Right hindlimb (tissue), 1 donor: Measurements from ENCODE around the gene FCN2.

Source experiments
- DNase-seq: peaks from one replicate; pipeline ENCODE4 v3.0.0-alpha.2; 2018

The FCN2 gene

GRCh38 chr9:134913041-134913712 lies 32.6 kb downstream of the FCN2 start:
- DNase-seq = peak; percentile 1

DNA sequence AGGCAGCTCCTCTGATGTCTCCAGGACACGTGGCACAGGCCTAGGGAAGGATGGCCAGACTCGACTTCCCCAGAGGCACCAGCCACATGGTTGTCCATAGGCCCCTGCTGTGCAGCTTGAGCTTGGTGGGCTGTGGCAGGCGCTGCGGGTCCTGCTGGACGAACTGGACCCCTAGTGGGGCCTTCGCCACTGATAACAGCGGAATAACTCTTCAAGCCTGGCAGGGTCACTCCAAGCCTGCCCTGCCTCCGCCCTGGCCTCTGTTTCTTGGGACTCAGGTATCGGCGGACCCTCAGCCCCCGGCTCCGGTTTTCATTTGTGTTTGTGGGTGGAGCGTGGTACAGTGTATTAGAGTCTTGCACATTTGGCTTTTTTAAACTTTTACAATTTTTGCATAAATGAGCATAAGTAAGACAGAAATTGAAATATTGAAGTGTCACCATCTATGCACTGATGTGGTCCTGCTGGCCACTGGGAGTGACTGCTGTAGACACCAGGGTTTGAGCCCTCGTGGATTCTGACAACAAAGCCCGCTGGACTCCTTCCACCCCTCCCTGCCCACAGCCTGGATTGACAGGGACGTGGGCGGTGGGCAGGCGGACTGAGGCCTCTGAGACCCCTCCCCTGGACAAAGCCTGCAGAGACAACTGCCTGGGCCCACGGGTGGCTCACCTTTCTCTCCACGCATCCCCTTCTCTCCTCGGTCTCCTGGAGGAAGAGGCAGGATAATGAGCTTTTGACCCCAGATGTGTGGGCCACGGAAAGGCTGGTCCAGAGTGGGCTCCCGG lies 33.3 kb downstream of the FCN2 start:
- peak; percentile 11 for DNase-seq

DNA sequence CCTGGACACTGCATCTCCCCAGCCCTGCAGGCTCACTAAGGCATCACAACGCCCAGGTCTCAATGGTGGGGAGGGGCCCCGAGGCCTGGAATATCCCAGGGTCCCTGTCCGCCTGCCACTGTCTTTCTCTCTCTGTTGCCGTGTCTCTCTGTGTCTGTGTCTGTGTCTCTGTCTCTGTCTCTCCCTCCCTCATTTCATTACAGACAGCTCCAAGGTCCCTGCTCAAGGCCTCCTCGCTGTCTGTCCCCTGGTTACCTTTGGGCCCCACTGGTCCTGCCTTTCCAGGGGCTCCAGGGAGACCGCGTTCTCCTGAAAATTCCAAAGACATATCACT lies 33.9 kb downstream of the FCN2 start:
- peak; percentile 2 for DNase-seq

- peak; percentile 5 for DNase-seq
These were observed 34.7 kb downstream of the FCN2 start for GRCh38 chr9:134915046-134915985.

- peak; percentile 14 for DNase-seq
These were observed 35.6 kb downstream of the FCN2 start for GRCh38 chr9:134916161-134916665.

DNA sequence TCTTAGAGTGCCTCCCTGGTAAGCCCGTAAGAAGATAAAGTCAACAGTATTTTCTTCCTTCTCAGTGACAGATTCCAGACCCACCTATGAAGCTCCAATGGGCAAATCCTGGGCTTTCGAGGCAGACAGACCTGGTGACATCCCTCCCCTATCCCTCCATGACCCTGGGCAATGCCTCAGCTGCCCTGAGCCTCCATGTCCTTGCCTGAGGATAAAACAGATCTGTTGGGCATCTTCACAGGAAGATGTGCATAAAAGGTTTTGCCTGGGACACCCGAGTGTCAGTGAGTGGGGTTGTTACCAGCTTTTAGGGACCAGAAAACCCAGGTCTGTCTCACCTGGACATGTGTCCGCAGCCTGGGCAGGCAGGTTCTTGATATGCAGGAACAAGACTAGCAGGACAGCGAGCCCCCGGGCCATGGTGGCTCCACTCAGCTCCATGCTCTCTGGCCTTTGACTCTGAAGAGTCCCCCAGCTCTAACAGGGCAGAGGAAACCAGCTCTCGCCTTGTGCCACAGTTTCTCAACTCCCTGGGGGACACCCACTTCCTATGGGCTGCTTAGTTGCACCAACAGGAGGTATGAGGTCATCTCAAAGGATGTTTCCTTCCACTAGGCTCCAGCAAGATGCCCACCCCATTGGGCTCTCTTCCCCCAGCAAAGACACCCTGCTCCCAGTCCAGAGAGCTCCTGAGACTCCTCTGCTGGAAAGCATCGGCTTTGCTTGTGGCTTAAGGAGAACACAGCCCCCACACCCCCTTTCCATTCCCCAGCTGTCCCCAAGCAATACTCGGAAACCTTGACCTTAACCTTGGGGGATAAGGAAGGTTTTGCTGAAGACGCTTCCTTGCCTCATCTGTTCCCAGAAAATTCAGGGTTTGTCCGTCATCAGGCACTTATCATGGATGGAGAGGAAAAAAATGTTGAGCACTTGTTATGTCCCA lies 37.1 kb downstream of the FCN2 start, which contains the start of gene FCN1:
TSS of gene FCN1 (minus strand) at position 482 of the 943 bp plus-strand sequence. CDS start at position 441, 41 bp downstream.
- peak; percentile 11 for DNase-seq

- peak; percentile 2 for DNase-seq
These were observed 38.0 kb downstream of the FCN2 start for GRCh38 chr9:134918646-134919045.

DNA sequence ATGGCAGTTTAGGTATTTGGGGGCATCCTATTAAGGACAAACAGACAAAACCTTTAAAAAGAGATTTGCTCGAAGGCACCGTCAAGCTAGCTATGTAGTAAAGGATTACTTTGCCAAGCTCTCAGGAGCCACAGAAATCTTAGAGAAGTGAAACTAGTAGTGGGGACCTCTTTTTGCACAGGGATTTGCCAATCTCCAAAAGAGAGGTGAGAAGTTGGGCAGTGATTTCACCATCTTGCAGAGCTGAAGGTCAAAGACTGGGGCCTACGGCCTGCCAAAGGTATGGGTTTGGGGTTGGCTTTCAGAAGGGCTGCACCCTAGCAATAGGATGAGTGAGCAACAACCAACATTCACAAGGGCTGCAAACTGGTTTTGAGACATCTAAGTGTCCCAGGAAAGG lies 38.7 kb downstream of the FCN2 start:
- DNase-seq = peak; percentile 3

DNA sequence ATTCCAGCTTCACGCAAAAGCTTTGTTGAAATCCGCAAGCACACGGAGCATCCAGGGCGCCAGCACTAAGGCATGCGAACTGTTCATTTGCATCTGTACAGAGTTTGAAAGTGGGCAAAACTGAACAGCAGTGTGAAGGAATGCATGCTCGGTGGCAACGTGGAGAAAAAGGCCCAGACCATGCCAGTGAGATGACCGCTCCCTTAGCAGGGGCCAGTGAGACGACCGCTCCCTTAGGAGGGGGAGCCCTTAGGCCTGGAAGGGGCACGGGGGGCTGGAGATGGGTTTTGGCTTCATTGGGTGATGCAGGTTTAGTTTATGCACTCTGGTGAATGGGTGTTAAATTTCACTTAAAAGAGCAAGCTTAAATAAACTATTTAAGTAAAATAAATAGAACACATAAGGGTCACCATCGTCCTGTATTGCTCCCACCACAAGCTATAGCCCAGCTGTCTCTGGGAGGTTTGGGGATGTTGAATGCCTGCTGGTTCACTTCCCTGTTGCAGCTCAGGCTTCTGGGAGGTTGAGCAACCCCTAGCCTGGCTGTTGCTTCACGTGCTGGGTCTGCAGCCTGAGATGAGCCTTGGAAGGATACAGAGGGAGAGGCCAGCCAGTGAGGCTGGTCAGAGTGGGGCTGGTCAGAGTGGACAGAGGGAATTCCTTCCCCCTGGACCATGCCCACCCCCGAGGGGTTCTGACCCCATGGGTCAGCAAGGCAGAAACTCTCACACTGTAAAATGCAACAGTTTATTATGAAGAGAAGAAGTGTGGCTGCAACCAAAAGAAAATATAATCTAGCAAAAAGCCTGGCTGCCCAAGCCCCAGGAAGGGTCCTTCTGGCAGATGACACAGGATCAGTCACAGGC lies 41.7 kb downstream of the FCN2 start:
- DNase-seq = peak; percentile 21

GRCh38 chr9:134922932-134923240 lies 42.3 kb downstream of the FCN2 start:
- DNase-seq = peak; percentile 10

- DNase-seq = peak; percentile 10
These were observed 42.9 kb downstream of the FCN2 start for GRCh38 chr9:134923466-134923865.

- DNase-seq = peak; percentile 14
These were observed 44.5 kb downstream of the FCN2 start for GRCh38 chr9:134925011-134925511.

DNA sequence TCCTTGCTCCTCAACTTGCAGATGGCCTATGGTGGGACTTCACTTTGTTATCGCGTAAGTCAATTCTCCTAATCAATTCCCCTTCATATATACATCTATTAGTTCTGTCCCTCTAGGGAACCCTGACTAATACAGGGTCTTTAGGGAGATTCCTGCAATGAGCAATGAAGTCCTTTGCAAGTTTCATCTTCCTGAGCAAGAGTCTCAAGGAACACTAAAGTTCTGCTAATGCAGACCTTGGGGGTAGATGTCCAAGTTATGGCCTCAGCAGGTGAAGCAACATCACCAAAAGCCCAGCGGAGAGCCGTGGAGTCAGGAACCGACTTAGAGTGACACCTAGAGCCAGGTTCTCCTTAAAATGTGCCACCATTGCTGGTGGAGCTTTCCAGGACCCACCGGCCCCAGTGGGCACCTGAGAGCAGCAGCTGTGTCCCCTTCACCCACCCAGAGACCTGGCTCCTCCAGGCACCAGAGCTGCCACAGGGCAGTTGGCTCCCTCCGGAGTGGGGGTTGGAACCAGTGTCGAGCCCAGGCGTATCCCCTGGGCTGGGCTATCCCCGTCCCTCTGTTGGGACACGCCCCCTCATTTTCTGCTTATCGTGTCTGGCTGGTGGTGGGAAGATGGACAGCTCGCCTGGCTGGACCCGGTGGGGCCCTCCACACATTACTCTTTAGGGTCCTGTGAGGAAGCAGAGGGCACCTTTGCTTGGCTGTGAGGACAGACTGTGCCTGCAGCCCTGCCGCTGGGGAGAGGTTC lies 48.0 kb downstream of the FCN2 start:
- peak; percentile 7 for DNase-seq

DNA sequence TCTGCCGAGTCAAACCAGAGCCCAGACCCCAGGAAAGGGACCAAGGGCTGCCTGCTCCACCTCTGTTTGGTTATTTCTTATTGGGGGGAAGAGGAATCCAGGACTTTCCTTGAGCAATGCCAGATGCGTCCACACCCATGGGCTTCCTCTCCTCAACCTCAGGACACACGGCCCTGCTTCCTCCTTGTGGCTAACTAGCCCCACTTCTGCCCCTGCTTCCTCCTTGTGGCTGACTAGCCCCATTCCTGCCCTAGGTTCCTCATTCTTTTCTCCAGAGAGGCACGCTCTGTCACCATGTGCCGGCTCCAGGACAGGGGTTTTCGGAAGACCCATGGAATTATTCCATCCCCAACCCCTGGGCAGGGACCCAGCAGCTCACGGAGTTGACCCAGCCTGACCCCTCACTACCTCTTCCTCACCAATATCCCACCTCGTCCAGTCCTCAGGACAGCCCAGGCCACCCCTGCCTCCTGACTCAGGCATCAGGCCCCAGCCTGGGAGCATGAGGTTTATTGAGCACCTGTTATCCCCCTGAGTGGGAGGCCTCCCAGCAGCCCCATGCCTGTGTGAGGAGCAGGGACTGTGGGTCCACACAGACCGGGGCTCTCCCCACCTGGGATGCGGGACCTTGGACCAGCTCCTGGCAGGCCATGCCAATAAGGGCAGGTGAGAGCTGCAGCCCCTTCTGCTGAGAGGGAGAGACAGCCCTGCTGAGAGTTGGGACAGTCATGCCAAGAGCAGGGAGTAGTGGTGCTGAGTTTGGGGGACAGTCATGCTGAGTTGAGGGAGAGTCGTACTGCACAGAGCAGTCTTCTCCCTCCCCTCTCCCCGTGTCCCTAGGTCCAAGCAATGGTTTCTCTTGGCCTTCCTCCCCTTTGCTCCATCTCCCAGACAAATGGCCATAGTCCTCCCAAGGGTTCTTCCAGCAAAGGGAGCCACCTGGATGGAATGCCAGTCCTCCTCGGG lies 48.9 kb downstream of the FCN2 start:
- no peak for DNase-seq

DNA sequence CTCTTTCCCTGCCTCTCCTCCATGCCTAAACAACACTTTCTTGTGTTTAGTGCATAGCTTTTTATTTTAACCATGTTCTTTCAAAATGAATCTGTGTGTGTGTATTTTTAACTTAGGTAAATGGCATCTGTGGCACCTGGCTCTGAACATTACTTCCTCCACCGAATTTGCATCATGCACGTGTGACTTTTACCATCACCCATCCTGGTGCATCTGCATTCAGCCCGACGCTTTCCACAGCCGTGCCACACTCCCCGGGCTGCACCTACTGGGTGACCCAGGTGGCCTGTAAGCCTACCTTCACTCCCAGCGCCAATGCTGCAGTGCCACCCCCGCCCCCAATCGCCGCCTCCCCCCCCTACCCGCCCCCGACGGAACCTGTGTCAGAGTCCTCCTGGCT lies 49.8 kb downstream of the FCN2 start:
- DNase-seq = no peak

DNA sequence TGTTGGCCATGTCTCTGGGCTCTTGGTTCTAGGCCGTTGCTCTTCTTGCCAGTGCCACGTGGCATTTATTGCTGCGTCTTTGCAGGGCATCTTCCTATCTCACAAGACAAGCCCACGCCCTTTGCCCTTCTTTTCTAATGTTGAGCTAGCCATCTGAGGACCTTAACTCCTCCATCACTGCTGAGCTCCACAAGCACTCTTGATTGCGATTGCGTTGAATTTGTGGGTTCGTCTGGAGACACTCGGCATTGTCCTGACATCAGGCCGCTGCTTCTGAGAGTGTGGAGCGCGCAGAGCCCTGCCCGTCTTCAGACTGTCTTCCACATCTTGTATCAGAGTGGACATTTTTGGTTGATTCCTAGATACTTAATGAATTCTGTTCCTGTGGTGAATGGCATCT lies 51.6 kb downstream of the FCN2 start:
- no peak for DNase-seq

DNA sequence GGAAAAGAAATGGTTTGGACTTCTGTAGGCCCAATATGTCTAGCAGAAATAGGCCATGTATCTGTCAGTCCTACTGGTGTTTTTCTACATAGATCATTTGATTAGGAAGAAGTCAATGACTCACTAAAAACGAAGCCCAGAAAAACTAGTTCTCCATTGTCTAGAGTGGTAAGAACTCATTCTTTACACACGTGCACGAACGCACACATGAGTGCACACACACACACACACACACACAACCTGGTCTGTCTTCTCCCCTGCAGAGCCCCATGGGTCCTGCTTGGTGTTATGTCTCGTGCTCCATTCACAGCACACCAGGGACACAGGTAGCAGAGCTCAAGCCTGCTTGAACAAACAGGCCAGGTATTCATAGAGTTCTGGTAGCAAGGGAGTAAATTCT lies 52.0 kb downstream of the FCN2 start:
- no peak for DNase-seq

DNA sequence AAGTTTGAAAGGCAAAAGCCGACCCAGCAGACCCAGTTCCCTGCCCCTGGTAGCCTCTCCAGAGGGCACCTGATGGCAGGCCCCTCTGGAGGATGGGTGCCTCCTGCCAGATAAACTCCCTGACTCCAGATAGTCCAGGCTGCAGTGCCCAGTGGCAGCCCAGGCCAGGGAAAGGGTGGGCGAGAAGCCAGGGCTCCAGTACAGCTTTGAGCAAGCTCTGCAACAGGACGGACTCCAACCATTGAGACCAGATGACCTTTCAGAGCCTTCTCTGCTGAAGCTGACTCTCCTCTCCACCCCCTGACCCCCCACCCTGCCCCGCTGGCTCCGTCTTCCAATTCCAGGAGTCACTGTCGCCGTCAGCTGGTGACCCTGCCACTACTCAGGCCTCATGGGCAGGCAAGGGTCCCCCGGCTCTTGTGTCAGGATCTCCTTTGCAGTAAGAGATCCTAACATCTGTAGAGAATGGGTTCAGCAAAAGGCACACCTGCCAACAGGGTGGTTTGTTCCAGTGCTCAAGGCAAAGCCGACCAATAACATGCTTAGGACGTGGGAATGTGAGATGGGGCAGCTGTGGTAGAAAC lies 52.6 kb downstream of the FCN2 start:
- DNase-seq = no peak
